Suppressor macrophage treated with lipopolysaccharide for 4 hours (primary cell): ENCODE results near the gene NFXL1.
A peak's percentile ranks its signal among the peaks of the same experiment; 100 is the strongest.

Experiments
- DNase-seq: peaks from one replicate; pipeline ENCODE4 v3.0.0-alpha.2; 2020

NFXL1 gene

DNA sequence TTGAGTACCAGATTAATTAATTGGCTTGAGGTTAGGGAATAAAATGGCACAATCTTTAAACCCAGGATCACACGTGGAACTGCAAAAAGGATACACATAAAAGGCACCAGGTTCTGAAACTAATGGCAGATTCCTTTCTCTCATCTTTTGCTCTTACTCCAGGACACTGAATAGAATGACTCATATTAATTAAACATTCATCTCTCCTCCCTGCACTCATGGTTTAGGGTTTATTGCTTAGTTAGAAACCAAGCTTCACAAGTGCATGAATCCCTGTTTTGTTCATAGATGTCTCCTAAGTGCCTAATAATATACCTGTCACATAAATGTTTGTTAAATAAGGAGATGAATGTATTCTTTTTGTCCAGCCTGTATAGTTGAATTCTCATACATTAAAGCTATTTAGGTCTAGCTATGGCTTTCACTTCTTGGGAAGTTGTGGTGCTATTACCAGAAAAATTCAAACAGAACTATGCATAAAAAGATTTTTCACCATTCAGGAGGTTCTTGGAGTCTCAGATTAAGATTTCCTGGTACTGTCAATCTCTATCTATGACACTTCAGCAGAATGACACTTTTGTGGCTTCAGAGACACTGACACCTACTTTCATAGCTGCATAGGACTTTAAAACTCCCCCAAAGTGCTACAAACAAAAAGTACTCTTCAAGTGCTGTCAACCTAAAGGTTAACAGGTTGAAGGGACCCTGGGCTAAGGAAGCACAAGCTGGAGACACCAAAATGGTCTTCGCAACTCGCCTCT lies 83.9 kb downstream of the NFXL1 start:
- no peak for DNase-seq

DNA sequence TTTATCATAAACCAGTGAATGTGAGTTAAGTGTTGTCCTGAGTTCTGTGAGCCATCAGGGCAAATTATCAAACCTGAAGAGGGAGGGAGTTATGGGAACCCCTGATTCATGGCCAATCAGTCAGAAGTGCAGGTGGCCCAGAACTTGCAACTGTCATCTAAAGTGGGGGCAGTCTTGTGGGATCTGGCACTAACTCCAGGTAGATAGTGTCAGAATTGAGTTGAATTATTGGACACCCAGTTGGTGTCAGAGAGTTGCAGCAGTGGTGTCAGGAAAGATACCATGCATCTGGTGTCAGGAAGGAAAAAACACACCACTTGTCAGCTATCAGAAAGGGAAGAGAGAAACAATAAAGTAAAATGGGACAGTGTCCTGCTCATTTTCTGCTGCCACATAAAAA lies 84.9 kb downstream of the NFXL1 start:
- DNase-seq = no peak

DNA sequence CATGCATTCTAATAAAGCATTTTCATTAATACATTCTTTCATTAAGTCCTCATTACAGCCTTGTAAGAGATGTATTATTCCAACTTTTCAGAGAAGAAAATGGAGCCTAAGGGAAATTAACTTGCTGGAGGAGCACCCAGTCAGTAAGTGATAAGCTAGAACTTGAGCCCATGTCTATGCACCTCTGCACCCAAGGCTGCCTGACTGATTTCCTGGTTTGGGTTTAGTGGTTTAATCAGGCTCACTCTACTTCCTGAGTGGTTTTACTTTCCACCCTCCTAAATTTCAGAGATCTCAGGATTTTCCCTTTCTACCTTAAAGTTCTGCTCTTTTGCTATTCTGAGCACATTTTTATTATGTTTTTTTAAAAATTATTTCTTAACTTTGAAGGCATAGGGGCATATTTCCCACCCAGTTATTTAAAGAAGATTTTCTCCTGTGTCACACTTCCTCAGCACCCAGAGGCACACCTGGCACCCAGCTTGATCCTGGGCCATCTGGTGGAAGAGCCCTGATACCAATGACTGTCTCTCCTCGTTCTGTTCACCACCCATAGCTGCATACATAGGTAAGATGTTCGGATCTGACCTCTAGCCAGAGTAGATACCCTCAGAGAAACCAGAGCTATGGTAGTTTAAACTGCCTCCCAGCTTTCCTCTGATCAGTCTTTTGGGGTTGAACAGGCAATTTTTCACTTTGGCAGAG lies 86.9 kb downstream of the NFXL1 start:
- DNase-seq = no peak

DNA sequence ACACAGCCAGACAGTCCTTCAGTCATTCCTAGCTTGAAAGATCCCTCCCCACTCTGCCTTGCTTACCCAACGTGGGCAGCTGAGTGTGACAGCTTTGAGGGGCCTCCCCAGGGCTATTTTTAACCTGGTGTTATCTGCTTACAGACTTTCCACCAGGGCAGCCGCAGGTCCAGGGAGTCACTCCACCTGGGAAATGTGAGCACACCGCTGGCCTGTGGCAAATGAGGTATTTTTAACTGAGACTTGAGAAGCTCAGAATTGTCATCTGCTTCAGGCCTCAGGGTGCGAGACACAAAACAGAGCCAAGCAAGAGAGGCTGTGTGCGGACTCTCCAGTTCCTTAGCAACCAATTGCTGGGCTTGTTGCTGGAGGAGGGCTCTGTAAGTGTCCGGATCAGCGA lies 89.5 kb downstream of the NFXL1 start:
- no peak for DNase-seq

DNA sequence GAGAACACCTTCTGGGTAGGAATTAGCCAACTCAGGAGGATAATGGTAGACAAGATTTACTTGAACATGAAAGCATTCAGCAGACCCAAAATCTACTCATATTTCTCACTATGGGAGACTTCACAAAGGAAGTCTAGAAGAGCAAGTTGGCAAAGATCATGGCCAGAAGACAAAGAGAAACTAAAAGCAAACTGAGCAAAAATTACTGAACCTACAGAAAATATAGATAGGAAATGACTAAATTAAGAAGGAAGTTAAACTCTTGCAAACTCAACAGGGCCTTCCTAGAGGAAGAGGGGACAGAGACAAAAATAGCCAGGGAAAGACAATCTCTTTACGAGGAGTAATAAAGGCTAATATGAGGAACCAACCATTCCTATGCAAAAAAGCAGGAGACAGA lies 95.2 kb downstream of the NFXL1 start:
- peak; percentile 66 for DNase-seq

DNA sequence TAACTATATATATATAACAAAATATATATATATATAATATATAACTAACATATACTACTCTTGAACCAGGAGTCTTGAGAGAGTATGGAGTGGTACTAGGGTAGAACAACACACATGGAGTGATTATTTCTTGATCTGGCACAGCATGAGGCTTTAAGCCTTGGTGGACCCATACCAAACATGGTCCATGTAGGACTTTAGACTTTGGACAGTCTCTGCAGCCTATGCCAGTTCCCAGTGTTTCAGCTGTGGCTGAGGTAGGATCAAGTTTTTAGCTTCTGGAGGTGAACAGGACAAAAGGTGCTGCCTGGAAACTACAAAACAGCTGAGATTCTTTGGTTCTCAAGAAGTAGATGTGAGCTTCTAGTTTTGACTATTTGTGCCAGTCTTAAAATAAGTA lies 97.1 kb downstream of the NFXL1 start:
- DNase-seq = no peak

DNA sequence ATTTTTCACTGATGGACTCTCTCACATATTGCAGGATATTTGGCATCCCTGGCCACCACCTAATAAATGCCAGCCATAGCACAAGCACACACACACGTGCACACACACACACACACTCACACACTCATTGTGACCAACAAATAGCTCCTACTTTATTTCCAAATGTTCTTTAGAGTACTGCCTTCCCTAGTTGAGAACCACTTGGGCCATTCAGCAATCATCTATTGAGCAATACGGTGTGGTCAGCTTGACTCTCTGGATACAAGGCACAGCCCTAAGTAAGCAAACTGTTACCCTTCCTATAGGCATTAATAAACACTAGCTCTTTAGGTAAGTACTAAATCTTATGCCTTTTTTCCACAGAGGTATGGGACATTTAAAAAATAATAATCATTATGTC lies 97.6 kb downstream of the NFXL1 start:
- DNase-seq = peak; percentile 6

DNA sequence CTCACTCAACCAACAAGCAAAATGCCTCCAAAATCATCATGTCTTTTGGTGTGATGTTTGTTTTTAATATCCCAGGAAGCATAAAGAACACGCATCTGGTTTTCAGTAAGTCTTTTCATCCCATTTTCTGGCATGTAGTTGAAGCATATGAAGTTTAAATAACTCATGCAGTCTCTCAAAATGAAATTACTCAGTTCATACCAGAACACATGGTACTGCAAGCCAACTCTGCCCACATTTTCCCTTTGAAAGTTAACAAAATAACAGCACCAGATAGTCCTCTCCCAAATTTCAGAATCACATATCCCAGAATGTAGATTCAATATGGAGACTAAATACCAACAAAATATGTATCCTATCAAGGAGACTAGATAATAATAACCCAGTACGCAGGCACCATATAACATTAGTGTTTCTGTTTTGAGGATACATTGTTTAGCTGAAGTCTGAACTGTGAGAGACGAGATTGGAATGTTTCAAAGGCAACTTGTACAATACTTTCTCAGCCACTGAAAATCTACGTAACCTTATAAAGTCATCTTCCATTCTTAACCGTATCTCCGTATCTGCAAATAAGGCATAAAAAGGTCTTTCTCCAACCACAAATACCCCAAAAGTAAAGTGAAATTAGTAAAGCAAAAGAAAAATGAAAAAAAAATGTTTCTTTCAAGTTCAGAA lies 99.6 kb downstream of the NFXL1 start:
- DNase-seq = no peak

DNA sequence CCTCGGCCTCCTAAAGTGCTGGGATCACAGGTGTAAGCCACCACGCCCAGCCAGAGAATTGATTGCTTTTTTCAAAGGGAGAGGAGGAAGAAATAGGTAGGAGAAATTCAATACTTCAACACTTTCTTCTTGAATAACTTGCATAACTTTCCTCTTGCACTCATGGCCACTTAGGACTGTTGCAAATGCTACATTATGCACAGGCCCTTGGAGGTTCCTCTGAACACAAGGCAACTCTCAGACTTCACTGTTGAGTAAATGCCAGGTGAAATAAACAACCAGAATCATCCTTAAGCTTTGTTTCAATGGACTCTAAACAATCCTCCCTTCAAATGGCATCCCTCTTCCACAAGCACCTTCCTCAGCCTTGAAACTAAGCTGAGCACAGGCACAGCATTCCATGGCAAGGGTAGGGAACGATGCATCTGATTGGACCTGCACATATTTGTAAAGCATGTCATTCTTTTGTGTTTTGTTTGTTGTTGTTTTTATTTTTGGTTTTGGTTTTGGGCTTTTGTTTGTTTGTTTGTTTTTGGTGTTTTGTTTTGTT lies 104.7 kb downstream of the NFXL1 start:
- no peak for DNase-seq

DNA sequence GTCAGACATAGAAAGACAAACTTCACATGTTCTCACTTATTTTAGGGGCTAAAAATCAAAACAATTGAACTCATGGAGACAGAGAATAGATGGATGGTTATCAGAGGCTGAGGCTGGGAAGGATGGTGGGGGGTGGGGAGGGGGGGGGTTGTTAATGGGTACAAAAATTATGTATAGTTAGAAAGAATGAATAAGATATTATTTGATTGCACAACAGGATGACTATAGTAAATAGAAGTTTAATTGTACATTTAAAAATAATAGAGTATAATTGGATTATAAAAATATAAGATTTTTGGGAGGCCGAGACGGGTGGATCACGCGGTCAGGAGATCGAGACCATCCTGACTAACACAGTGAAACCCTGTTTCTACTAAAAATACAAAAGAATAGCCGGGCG lies 109.8 kb downstream of the NFXL1 start:
- no peak for DNase-seq

DNA sequence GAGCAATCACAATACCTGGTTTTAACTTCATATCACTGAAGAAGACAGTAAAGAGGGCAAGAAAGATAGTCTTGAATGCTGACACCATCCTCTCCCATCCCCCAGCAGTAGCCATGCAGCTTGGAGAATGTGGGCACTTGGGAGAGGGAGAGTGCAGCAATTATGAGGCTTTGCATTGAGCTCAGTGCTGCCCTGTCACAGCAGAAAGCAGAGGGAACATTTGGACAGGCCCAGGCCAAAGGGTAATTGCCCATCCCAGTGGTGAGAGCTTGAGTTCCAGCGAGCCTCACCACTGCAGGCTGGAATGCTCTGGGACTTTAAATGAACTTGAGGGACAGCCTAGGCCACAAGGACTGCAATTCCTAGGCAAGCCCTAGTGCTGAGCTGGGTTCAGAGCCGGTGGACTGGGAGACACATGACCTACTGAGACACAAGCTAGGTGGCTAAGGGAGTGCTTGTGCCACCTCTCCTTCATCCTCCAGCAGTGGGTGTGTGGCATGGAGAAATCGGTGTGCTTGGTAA lies 112.8 kb downstream of the NFXL1 start:
- DNase-seq = no peak

DNA sequence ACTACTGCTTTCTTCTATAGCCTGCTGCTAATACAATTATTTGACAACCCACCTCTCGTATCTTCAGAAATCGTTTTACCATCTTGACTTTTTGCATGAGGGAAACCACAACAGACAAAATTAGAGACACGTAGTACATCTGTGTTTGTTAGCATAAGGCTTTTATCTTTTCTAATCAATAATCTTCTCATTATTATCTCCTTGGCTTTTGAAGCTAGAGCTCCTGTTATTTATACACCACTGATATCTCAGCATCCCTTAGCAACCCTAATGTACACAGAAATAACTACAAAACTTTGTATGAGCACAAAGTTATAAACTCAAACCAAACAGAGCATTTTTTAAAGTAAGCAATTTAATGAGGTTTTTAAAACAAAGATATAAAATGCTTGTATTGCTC lies 116.2 kb downstream of the NFXL1 start:
- no peak for DNase-seq
